HK-2 (cell line): ENCODE results near the gene TTLL10.

Experiments
- DNase-seq: peaks from one replicate; pipeline ENCODE4 v3.0.0-alpha.2; 2018; ENCODE audit not compliant: unreplicated experiment

TTLL10 gene

GRCh38 chr1:1173793-1174415, at the start of gene TTLL10:
Gene TTLL10, plus strand, starts transcription at chr1:1173880. Its CDS starts 5,336 bp downstream, at chr1:1179216.
- DNase-seq = no peak

DNA sequence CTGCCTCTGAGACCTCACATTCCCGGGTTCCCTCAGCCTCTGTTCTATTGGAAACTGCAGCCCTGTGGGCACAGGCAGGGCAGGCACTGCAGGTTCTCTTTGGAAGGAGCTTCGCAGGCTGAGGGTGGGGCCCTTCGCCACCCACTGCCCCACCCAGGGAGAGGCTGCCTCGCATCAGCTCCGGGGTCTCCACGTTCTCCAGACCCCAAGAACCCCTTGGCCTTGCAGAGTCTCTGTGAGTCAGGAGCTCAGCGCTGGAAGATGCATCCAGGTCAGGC, 49.2 kb upstream of the TTLL10 start:
- no peak for DNase-seq

GRCh38 chr1:1124786-1125642, 48.7 kb upstream of the TTLL10 start:
- DNase-seq = no peak

DNA sequence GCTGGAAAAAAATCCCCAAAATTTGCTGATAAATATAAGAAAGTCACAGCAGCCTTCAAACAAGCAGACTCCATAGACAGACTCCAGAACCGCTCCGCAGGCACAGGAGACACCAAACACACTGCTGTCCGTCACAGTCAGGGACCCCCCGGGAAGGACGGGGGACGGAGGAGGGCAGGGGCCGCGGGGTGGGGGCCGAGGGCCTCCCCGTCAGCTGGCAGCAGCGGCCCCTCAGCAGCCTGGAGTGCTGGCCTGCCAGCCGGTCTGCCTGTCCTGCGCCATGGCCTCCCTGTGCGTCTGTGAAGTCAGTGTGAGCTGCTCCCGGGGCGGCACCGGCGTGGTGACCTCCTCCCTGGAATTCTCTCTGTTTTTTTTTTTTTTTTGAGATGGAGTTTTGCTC, 47.7 kb upstream of the TTLL10 start:
- no peak for DNase-seq

DNA sequence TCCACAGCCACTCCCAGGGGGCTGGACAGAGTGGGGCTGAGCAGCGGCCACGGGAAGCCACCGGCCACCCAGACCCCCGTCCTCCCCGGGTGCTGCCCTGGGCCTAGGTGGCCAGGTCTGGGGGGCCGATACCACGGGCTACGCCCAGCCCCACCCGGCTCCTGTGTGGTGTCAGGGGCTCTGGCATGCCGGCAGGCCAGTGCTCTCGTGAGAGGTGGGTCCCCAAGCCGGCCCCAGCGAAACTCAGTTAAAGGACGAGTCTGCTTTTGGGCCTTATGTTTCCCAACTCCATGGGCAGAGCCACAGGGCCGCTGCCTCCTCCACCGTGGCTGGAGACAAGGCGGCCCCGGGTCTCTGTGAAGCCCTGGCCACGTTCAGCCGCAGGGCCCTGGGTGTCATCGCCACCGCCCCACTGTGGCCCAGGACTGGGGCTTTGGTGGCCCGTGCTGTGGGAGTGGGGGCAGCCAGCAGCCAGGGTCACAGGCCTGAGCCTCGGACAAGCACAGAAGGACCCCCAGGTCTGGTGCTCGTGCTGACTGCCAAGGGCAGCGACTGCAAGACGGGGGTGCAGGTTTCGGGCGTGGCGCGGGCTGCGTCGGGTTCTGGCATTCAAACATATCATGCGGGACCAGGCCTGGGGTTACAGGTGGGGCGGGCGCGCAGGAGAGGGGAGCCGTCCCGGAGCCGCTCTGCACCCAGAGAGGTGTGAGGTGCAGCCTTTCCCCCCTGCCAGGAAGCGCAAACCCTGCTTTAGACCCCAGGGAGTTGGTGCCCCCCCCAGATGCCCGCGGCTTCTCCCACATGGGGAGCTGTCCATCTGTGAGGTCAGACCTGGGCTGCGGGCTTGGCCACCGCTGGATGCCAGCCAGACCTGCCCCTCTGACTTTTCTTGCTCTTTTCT, 45.9 kb upstream of the TTLL10 start:
- DNase-seq = no peak

DNA sequence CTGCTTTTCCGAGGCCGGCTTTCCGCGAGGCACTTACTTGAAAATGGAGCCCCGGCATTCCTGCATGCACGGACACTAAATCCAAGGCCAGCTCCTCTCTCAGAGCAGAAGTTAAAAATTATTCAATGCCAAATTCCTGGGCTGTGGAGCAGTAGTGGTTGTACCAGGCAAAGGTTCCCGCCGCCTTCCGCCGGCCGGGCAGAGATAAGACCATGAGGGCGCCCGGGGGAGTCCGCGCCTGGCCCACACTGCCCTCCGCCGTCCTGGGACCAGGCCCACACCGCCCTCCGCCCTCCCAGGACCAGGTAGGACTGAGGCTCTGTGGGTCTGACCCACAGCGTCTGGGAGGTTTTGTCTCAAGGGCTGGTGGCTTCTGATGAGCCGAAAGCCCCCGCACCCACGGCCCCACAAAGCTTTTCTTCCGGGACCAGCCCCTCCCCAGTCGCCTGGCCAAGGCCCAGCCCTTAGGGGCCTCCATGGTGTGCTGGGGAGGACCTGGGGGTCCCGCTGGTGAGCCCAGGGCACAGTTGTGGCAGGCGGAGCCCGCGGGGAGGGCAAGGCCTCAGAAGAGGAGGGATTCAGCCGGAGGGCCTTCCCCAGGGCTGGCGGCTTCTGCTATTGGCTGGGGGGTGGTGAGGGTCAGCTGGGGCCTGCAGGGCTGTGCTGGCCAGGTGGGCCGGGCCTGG, 45.1 kb upstream of the TTLL10 start:
- peak; percentile 66 for DNase-seq

GRCh38 chr1:1129381-1129821, 44.3 kb upstream of the TTLL10 start:
- no peak for DNase-seq

DNA sequence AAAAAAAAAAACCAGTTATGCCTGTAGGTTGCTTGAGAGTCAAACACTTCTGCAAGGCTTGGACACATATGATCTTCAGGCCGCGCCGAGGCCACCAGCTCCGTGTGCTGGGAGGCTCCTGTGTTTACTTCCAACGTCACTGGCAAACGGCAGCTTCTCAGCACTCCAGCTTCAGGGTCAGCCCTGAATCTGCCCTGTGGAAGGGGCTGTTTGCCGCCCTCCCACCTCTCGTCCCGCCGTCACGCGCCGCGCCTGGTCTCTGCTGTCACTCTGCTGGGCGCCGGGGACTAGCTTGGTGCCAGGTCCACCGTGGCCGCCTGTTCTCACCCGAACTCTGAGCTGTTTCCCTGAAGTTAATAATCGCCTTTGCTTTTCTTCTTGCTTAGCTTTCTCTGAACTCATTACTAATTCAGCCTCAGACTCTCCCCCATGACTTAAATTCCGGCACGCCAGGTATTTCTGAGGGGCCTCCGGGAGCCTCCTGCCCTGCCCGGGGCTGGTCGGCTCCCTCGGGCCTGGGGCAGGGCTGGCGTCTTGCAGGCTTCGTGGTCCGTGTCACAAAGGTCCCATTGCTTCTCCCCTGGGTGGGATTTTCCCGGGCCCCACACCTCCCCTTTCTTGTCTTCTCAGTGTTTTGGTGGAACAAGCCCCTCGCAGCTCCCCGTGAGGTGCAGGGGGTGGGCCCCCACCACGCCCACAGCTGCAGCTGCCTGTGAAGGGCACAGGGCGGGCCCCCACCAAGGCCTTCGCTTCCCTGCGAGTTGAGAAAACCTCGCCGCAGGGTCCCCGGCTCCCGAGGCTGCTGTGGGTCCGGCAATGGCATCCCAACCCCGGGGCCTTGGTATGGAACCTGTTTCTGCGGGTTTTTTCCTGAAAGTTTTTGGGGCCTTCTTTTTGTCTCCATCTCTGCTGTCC, 43.2 kb upstream of the TTLL10 start:
- DNase-seq = no peak

DNA sequence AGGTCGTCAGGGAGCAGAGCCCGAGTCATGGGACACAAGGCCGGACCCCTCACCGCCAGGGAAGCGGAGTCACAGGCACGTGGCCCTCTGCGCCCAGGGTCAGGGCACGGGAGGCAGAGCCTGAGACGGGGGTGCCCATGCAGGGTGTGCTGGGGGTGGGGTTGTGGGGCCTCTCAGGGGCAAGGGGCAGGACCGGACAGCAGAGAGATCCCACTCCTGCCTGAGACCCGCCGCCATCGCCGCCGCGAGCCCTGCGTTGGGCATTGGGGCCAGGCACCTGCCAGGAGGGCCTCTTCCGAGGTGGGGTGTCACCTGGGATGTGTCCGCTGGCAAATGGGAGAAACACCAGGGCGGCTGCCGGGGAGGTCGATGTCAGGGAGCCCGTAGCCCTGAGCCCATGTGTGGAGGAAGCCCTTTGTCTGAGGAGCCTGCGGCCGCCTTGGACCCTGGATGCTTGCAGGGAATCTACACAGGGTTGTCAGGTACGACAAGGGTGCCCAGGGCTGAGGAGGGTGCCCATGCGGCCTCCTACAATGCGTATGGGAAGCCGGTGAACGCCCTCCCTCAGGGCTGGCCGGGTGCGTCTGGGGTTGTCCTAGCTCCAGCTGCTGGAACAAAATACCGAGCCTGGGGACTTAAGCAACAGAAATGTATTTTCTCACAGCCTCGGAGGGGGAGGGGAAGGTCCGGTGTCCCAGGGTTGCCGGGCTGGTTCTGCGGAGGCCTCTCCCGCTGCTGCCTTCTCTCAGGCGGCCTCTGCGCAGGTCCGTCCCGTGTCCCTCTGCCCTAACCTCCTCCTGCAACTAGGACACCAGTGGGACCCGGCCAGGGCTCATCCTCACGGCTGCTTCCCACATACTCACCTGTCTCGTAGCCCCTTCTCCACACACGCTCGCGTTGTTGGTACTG, 41.4 kb upstream of the TTLL10 start:
- DNase-seq = no peak

- no peak for DNase-seq
Measured at GRCh38 chr1:1132956-1133750, 40.5 kb upstream of the TTLL10 start.

- no peak for DNase-seq
Measured at GRCh38 chr1:1134300-1134970, 39.2 kb upstream of the TTLL10 start.

GRCh38 chr1:1135339-1136136, 38.1 kb upstream of the TTLL10 start:
- DNase-seq = no peak

DNA sequence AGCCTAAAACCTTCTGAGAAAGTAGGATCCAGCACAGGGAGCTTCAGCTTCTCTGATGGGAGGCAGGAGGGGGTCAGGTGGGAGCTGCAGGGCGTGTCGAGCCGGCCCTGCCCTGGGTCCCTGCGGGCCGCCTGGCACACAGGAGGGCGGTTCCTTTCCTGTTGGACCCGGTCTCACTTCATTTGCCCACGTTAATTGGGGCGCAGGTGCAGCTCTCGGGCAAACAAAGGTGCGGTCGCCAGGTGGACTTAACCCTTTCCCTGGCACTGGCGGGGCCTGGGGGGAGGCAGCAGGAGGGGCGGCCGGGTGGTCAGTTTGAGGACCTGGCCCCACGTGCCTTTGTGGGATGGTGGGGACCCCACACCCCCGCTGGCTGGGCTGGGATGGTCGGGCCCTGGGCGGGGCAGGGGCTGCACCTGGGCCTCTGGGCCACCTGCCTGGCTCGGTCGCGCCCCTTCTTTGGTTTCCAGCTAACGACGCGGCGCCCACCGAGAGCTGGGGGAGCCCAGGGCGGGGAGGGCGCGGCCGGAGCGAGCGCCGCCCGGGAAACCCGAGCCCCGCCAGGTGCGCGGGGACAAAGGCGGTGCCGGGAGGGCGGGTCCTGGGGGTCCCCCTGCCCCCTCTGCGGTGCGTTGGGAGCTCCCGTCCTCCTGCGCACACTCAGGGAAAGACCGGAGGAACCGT, 37.0 kb upstream of the TTLL10 start:
- DNase-seq = no peak

- DNase-seq = no peak
Measured at GRCh38 chr1:1137256-1138045, 36.2 kb upstream of the TTLL10 start.

DNA sequence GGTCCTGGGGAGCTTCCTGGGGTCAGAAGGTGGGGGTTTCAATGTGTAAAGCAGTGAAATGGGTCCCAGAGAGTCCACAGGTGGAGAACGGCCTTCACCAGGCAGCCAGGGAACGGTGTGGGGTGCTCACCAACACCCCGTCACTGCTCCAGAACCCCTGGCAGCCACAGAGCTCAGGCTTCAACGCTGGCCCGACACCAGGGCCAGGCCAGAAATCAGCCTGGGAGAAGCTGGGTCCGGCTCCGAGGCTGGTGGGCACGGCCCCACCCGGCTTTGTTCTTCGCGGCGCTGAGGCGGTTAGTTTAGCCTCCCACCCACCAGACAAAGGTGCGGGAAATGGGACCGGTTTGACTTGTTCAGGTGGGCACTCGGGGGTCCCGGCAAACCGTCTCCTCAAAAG, 33.0 kb upstream of the TTLL10 start:
- no peak for DNase-seq

DNA sequence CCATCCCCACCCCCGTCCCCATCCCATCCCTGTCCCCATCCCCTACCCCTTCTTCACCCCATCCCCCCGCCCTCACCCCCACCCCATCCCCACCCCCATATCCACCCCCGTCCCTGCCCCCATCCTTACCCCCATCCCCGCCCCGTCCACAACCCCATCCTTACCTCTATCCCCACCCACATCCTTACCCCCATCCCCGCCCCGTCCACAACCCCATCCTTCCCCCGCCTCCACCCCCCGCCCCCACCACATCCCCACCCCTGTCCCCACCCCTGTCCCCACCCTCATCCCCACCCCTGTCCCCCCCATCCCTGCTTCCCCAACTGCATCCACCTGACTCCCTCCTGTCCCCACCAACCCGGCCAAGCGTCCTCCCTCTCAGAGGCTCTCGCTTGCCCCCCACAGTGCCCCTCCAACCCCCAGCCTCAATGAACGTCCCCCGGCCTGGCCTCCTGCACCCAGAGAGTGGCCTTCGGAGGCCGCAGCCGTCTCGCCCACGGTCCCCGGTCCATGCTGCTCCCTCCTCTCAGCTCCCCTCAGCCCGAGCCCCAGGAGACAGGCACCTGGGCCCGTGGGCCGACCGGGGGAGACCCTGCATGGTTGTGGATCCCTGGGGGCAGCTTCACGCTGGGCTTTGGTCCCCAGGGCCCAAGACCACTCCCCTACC, 32.3 kb upstream of the TTLL10 start:
- DNase-seq = no peak
